Endometrium (tissue), 2 donors: ENCODE results near the gene CLCF1.

Source experiments
- FAIRE-seq: peaks from 2 replicates; lab custom pipeline; 2012; peaks lifted over from hg19 to GRCh38; lab: Jason Lieb, UNC
- donor health status: control.
- donor health status: control.

Gene CLCF1

DNA sequence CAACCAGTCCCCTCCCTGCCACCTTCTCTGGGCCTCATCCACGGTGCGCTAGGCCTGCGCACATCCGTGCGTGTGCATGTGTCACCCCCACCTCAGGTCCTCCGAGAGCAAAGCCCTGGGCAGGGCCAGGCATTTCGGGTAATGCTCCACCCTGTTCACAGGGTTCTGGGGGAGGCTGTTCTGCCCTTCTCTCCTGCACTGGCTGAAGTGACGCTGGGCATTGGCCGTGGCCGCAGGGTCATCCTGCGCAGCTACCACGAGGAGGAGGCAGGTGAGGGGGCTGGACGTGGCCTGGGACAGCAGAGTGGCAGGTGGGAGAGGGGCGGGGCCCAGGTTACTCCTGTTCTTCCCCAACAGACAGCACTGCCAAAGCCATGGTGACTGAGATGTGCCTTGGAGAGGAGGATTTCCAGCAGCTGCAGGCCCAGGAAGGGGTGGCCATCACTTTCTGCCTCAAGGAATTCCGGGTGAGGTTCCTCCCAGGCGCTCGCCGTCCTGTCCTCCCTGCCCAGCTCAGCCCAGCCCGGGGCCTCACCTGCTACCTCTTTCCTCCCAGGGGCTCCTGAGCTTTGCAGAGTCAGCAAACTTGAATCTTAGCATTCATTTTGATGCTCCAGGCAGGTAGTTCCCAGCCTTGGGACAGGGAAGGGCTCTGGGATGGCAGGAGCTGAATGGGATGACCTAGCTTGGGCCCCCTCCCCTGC, 22.3 kb upstream of the CLCF1 start:
- FAIRE-seq: no peak

DNA sequence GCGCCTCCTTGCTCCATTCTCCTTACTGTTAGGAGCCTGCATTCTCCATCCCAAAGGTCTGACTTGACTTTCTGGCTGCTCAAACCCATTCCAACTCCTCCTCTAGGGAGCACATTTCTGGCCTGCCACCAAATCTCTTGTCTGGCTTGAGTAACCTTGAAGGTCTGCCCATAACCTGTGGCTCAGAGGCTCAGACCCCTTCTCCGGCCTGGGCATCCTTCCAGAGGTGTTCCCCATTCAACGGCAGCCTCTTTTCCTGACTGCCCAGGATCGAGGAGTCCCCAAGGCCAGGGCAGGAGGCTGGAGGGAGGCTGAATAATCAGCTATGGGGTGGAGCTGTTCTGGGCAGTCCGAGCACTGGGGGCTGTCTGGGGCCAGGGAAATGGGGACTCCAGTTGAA, 20.6 kb upstream of the CLCF1 start:
- FAIRE-seq: no peak

GRCh38 chr11:67393437-67393836, 20.0 kb upstream of the CLCF1 start:
- no peak for FAIRE-seq

DNA sequence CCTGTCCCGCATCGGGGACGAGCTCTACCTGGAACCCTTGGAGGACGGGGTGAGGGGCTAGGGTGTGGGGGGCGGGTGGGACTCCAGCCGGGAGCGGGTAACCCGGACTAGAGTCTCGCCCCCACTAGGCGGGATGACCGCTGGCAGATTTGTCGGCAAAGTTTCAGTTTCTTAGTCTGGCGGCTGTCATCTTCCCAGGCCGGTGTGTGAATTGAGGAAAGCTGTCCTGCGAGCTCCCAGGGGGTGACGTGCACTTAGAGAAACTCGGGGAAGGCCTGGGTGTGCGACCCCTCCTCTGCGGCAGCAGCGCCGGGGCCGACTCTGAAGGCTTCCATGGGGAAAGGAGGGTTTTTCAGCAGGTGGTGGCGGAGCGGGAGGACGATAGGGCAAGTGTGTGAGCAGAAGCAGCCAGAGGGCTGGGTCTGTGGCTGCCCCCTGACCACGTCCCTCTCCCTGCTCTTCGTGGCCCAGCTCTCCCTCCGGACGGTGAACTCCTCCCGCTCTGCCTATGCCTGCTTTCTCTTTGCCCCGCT, 18.9 kb upstream of the CLCF1 start:
- FAIRE-seq: no peak

GRCh38 chr11:67391304-67392182, 18.1 kb upstream of the CLCF1 start, which contains the start of gene RAD9A:
RAD9A (plus strand) TSS chr11:67391986; CDS start chr11:67392045, 59 bp downstream.
- no peak for FAIRE-seq

DNA sequence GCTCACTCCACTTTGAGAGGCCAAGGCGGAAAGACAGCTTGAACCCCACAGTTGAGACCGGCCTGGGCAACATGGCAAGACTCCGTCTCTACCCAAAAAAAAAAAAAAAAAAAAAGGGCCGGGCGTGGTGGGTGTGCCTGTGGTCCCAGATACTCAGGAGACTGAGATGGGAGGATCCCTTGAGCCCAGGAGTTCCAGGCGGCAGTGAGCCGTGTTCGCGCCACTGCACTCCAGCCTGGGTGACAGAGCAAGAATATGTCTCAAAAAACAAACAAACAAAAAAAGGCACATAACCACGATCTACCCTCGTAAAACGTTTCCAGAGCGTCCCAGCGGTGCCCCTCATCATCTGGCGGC, 17.5 kb upstream of the CLCF1 start:
- FAIRE-seq: no peak

GRCh38 chr11:67389477-67389876, 16.1 kb upstream of the CLCF1 start:
- FAIRE-seq: no peak

- no peak for FAIRE-seq
Observed at GRCh38 chr11:67387518-67387917, 14.1 kb upstream of the CLCF1 start.

DNA sequence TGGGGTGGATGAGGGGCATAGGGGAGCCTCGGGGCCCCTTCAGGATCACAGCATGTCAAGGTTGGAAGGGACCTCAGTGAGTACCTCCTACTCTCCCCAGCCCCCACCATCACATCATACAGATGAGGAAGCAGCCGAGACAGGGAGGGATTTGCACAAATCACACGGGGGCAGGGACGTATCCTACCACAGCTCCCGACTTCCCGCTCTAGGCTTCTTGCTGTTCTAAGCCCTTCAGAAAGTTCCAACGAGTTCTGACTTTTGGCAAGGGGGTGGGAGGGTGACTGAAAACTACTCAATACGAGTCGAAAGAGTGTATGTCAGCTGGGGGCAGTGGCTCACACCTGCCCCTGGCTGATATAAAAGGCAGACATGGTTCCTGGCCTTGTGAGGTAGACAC, 13.7 kb upstream of the CLCF1 start:
- no peak for FAIRE-seq

GRCh38 chr11:67384851-67385366, 11.5 kb upstream of the CLCF1 start:
- no peak for FAIRE-seq

GRCh38 chr11:67382276-67383136, 9.1 kb upstream of the CLCF1 start:
- FAIRE-seq: no peak

DNA sequence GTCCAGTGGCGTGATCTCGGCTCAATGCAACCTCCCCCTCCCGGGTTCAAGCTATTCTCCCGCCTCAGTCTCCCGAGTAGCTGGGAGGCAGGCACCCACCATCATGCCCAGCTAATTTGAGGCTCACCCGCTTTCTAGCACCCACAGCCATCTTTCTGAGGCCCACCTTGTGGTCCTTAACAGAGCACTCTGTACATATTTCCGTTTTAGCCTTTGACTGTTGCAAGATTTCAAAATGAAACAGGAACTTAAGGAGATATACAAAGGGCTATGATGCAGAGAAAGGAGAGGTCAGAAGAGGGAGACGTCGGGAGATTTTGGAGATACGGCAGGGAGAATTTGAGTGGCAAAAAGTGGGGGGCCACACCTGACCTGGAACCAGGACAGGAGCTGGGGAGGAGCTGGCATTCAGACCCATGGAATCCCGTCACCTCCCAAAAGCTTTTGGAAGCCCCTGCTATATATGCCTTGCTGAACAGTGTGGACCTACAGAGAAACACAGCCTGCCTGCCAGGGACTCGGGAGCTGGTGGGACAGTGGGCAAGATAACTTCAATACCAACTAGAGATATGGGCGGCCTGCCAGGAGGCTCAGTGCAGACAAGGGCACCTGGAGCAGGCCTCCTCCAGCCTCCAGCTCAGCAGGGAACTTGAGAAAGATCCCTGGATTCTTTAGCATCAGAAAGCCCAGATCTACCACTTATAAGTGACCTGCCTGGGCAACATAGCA, 8.0 kb upstream of the CLCF1 start:
- no peak for FAIRE-seq

GRCh38 chr11:67379061-67380058, 6.0 kb upstream of the CLCF1 start:
- no peak for FAIRE-seq

DNA sequence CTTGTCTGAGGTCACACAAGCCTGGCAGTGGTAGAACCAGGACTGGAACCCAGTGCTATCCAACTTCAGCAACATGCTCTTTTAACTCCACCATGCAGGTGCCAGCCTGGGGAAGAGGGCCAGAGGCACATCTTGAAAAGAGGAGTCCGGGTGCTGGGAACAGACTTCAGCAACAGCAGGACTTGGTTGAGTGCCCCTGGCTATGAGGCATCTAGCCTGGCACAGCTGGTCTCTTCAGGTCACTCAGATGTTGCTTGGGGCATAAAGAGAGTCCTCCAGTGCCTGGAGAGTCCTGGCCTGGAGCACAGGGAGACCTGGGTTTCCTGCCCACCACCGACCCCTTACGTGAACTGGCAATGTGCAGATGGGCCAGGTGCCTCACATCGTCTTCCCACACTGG, 5.1 kb upstream of the CLCF1 start:
- FAIRE-seq: no peak

DNA sequence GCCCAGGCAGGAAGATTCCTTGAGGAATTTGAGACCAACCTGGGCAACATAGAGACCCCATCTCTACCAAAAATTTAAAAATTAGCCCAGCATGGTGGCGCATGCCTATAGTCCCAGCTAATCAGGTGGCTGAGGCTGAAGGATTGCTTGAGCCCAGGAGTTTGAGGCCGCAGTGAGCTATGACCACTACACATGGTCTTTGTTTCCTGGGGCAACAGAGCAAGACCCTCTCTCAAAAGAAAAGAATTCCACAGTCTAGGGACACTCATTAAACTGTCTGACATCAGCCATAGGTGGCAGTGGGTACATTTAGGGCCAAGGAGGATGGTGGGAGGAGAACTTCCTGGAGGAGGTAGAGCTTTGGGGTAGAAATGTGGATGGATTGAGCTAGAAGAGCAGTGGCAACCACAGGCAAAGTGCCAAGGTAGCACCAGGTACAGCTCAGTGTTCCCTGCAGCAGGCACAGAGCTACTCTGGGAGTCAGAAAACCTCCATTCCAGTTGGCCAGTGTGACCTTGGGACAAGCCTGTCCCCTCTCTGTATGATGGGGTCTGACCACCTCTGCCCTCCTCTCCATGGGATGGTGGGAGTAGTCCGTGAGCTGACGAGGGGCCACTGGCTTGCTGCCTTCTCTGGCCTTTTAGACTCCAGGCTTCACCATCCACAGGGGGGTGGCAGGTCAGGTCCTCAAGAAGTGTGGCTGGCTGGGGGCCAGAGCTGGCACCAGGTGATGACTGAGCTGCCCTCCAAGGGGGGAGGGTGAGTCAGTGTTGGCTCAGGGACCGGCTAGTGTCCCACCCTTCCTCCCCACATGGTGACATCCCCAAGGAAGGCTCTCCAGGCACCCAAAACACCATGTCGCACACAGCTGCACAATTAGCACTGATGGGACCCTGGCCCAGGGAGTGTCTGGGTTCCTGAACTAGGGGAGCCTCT, 3.7 kb upstream of the CLCF1 start:
- FAIRE-seq: no peak

DNA sequence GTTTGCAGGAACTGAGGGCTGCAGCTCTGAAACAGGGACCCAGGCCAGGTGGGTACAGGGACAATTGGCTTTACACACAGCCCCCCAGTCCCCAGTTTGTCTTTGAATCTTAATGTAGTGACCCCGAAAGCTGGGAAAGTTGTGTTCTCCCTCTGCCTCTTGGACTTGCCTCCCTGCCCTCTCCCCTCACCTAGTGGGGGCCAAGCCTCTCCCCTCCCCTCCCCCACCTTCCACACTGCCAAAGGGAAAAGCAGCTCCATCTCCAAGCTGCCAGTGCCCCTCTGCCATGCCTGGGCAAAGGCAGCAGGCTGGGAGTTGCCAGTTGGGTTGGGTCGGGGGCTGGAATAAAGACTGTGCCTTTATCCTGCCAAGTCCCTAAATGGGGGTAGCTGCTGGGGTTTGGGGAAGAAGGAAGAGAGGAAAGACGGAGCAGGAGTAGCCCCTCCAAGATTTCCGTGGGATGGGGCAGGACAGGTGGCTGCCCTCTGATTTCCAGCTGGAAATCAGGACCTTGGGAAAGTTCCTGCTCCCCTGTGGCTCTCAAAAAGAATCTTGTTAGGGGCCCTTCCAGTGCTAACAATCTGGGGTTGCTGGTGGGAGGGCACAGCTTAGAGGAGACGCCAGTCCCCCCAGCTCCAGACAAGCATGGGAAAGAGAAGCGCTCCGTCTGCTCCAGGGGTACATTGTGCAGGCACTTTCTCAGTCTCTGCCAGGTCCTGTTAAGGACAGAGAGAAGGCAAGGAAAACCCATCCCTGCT, 2.8 kb upstream of the CLCF1 start:
- FAIRE-seq: no peak

DNA sequence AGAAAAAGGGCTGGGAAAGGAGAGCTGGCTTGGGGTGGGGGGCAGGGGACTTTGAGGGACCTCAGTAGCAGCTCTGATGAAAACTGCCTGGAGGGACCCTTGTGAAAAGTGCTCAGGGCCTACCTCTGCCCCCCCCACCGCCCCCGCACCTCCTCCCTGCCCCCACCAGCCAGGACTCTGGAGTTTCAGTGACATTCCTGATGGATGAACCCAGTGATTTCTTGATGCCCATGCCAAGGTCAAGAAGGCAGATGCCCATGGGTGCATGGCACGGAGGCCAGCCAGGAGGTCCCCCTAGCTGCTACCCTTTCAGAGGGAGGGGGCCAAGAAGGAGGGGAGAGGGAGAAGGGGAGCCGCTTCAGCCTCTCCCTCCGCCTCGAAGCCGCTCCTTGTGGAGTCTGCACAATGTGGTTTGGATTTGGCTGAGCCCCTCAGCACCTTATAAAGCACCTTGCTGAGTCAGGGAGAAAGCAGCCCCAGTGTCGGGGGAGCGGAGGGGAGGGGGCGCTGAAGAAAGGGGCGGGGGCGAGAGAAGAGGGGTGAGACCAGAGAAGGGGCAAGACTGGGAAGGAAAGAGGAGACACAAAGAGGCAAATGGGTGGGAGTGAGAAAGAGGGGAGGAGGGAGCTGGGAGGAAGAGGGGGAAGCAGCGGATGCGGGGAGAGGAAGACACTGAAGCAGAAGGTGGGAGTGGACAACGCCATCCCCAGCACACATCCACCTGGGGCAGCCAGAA, 2.1 kb upstream of the CLCF1 start:
- no peak for FAIRE-seq
